Measurements from ENCODE around the gene DOCK3.

GRCh38 chr3:50658831-50659230 lies 15.9 kb upstream of the DOCK3 start:
- TF ChIP-seq CTCF (IDR thresholded peaks at IDR 0.05; ENCODE audit: insufficient read depth, low read length) (no peak), GABPA (IDR thresholded peaks at IDR 0.05; ENCODE audit: low read depth) (no peak), REST (IDR thresholded peaks at IDR 0.05; ENCODE audit: insufficient replicate concordance, low read depth) (no peak), POLR2AphosphoS5 (IDR thresholded peaks at IDR 0.05; ENCODE audit: low read depth) (no peak), SPI1 (IDR thresholded peaks at IDR 0.05; ENCODE audit: borderline replicate concordance, low read depth) (no peak)

Data from HL-60 (cell line).